H54 (cell line): ENCODE results near the gene PLXND1.
"Not testable (repeated sequence)": the region's sequence is repeated elsewhere in the genome, so short reads cannot be mapped to it uniquely, and the experiment has no call there.

Experiments
- DNase-seq: peaks from one replicate; pipeline ENCODE4 v3.0.0; 2011; ENCODE audit warnings: low spot score, mixed read lengths; ENCODE audit not compliant: insufficient read length
- FAIRE-seq: peaks from 3 replicates; lab custom pipeline; 2011; peaks lifted over from hg19 to GRCh38; lab: Jason Lieb, UNC
- POLR2A ChIP-seq: IDR thresholded peaks from 2 replicates; pipeline ENCODE4 v1.6.1; 2011; ENCODE audit warnings: low read depth, mild to moderate bottlenecking, low read length

Gene PLXND1

GRCh38 chr3:129614435-129614834 lies 8.0 kb upstream of the PLXND1 start:
- DNase-seq (no peak), FAIRE-seq (no peak)
- TF ChIP-seq POLR2A, result no peak

GRCh38 chr3:129613367-129613740 lies 6.9 kb upstream of the PLXND1 start:
- FAIRE-seq (no peak), DNase-seq (no peak)
- no peak for TF ChIP-seq POLR2A

- no peak for TF ChIP-seq POLR2A
- DNase-seq (peak; percentile 91), FAIRE-seq (no peak)
These were observed 6.3 kb upstream of the PLXND1 start for GRCh38 chr3:129612534-129613366.

- FAIRE-seq (no peak), DNase-seq (peak; percentile 74)
- TF ChIP-seq POLR2A, result no peak; the same call in 1 of the 2 replicates
These were observed 5.5 kb upstream of the PLXND1 start for GRCh38 chr3:129611812-129612533.

- no peak for TF ChIP-seq POLR2A
- FAIRE-seq (no peak), DNase-seq (no peak)
These were observed 4.9 kb upstream of the PLXND1 start for GRCh38 chr3:129611446-129611800.

GRCh38 chr3:129610794-129611445 lies 4.4 kb upstream of the PLXND1 start:
- not testable (repeated sequence) for FAIRE-seq, DNase-seq

- no peak for TF ChIP-seq POLR2A
- FAIRE-seq (no peak), DNase-seq (no peak)
These were observed 3.8 kb upstream of the PLXND1 start for GRCh38 chr3:129610276-129610675.

- no peak for FAIRE-seq
- DNase-seq, result no peak
- no peak for TF ChIP-seq POLR2A
These were observed 3.2 kb upstream of the PLXND1 start for GRCh38 chr3:129609591-129610182.

GRCh38 chr3:129608936-129609590 lies 2.6 kb upstream of the PLXND1 start:
- DNase-seq (no peak), FAIRE-seq (no peak)
- TF ChIP-seq POLR2A, result no peak

- FAIRE-seq (no peak), DNase-seq (no peak)
- TF ChIP-seq POLR2A, result no peak
These were observed 1.8 kb upstream of the PLXND1 start for GRCh38 chr3:129608087-129608935.

GRCh38 chr3:129607391-129608068 lies 1.1 kb upstream of the PLXND1 start:
- DNase-seq (no peak), FAIRE-seq (no peak)
- TF ChIP-seq POLR2A, result no peak
